Stimulated activated CD8-positive, alpha-beta memory T cell treated with anti-CD3 and anti-CD28 coated beads, Interleukin-4, amount 100 ng/mL, for 4 hours (primary cell): Measurements from ENCODE around the gene TNNI3.
"Not testable (repeated sequence)": the region's sequence is repeated elsewhere in the genome, so short reads cannot be mapped to it uniquely, and the experiment has no call there.

Experiments used
- DNase-seq, 2 donors: peaks; one replicate each; pipeline ENCODE4 v3.0.0-alpha.2; 2020; ENCODE audit warnings: low read depth in 2 of 2, low spot score in 1 of 2

The TNNI3 gene

DNA sequence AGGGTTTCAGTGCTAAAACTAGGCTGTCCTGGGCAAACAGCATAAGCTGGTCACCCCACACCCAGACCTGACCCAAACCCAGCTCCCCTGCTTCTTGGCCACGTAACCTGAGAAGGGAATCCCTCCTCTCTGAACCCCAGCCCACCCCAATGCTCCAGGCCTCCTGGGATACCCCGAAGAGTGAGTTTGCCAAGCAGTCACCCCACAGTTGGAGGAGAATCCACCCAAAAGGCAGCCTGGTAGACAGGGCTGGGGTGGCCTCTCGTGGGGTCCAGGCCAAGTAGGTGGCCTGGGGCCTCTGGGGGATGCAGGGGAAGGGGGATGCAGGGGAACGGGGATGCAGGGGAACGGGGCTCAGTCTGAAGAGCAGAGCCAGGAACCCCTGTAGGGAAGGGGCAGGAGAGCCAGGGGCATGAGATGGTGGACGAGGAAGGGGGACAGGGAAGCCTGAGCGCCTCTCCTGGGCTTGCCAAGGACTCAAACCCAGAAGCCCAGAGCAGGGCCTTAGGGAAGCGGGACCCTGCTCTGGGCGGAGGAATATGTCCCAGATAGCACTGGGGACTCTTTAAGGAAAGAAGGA lies 42.9 kb downstream of the TNNI3 start:
- DNase-seq: no peak

DNA sequence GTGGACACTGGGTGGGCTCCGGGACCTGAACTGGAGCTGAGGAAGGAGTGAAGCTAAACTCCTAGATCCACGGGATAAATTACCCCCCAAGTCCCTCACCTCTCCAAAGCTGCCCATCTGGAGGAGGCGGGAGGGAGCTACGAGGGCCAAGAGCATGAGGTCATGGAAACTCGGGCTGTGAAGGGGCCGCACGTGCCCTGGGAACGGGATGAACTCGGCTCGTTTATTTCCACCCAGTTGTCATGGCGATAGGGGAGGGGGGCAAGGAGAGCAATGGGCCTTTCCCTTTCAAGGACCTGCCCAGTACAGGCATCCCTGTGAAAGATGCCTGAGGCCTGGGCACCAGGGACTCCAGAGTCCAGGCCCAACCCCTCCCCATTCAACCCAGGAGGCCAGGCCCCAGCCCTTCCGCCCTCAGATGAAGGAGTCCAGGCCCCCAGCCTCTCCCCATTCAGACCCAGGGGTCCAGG lies 43.9 kb downstream of the TNNI3 start:
- no peak for DNase-seq

DNA sequence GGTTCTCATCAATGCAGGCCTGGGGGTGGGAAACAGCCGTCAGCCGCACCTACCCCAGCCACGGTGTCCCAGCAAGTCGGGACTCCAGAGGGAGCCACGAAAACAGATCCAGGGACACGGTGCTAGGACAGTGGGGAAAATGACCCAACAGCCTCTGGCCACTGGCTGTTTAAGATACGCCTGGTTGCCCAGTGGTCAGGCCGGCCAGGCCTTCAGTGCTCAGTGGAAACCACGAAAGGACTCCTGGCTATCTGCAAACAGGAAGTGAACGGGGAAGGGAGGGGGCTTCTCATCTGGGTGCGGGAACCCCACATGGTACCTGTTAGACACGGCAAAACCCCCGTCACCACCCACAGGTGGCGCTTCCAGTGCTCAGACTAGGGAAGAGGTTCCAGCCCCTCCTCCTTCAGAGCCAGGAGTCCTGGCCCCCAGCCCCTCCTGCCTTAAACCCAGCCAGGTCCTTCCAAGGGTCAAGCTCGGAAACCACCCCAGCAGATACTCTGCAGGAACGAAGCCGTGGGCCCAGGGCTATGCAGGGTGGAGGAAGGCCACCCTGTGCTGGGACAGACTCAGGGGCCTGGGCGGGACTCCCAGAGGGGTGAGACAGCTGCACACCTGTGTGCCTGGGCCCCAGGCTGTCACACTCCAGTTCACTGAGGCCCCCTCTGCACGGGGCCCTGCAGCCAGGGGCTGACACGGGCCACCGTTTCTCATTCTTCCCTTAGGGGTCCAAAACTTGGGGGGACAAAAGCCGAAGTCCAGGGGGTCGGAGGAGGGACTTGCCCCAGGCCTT lies 44.6 kb downstream of the TNNI3 start:
- DNase-seq: no peak

DNA sequence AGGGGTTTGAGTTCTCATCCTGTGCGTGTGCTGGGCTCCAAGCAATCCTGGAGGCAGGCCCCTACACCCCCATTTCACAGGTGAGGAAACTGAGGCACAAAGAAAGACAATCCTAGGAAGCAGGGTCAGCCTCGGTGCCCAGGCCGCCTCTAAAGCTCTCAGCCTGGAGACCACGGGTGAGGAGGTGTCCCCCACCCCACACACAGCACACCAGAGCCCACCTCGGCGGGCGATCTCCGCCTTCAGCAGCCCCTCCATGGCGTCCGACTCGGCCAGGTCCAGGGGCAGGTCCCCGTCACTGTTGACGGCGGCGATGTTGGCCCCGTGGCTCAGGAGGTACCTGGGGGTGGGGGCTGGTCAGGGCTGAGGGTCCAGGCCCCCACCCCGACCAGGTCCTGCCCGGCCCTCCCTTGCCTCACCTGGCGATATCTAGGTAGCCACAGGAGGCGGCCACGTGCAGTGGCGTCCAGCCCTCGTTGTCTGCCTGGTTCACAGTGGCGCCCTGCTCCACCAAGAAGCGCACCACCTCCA lies 45.2 kb downstream of the TNNI3 start:
- no peak for DNase-seq

DNA sequence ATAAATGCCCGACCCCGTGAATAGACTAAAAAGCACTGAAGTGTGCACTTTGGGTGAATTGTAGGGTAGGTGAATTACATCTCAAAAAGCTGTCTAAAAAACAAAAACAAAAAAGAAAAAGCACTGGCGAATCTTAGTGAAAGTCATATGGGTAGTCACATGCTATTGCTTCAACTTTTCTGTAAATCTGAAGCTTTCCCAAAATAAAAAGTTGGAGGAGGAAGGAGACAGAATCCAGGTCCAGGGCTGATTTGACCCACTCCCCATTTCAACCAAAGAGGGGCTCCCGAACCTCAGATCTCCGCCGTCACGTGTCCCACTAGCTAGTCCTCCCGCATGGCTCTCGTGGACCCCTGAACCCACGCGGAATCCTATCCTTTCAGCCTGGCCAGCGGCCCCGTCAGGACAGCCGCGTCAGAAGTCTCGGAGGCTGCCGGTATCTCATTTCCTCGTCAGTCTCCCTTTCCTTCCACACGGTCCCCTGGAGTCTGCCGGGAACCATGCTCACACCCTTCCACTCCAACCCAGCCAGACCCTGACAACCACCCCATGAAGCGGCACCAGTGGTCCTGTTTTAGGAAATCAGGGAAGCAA lies 46.2 kb downstream of the TNNI3 start:
- no peak for DNase-seq

DNA sequence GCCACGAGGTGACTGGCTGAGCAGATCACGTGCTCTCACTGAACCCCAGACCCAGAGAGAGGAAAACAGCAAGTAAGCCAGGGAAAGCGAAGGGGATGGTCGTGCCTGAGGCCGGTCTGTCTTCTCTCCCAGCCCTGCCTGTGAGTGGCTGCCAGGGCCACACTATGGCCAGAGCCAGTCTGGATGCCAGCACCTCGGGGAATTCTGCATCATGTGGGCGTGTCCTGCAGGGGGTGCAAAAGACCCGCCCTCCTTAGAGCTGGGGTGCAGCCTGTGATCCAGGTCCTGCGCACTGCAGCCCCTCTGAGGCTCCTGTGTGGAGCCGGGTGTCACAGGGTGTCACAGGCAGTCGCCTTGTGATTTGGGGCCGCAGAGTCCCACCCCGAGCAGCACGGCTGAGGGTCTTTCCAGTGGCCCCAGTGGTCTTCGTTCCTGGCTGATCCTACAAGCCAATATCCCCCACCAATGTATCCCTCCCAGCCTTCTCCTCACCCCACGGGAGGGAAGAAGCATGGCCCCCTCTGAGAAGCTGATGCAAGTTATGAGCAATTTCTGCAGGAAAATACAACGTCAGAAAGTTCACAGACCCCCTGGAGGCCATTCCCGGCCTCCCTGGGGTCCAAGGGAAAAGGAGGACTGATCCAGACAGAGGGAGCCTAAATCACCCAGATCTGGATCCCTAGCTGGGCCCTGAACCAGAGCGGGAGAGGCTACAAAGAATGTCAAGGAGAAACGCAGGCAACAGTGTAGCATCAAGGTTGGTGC lies 47.8 kb downstream of the TNNI3 start:
- DNase-seq: no peak

DNA sequence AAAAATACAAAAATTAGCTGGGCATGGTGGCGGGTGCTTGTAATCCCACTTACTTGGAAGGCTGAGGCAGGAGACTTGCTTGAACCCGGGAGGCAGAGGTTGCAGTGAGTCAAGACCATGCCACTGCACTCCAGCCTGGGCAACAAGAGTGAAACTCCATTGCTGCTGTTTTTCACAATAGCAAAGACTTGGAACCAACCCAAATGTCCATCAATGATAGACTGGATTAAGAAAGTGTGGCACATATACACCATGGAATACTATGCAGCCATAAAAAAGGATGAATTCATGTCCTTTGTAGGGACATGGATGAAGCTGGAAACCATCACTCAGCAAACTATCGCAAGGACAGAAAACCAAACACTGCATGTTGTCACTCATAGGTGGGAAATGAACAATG lies 50.3 kb downstream of the TNNI3 start:
- DNase-seq: not testable (repeated sequence)

DNA sequence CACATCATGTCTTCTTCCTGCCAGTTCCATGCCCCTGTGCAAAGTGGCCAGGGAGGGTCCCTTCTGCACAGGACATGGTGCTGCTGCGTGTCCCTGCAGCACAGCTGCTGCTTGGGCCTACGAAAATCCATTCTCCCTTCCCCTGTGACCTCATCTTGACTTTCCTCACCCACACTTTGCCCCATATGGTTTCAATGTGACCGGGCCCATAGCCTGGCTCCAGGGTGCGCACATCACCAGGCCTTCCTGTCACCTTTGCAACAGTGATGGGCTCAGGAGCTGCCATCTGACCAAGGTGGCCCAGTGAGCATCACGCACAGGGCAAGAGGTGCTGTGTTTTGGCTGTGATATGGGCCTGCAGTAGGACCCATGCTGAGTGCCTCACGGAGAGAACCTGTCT lies 50.9 kb downstream of the TNNI3 start:
- DNase-seq: no peak

DNA sequence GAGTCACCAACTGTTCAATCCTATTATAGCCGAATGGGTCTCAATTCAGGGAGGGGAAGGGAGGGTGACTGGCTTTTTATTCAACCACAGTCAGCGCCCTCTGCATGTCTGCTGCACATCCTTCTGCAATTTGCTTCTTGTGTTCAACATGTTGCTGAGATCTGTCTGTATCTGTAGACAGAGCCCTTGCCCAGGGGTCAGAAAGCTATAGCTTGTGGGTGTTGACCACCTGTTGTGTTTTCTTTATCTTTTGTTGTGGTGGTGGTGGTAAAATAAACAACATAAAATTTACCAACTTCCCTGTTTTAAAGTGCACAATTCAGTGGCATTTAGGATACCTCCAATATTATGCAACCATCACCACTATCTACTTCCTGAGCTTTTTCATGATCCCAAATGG lies 52.3 kb downstream of the TNNI3 start:
- DNase-seq: no peak

DNA sequence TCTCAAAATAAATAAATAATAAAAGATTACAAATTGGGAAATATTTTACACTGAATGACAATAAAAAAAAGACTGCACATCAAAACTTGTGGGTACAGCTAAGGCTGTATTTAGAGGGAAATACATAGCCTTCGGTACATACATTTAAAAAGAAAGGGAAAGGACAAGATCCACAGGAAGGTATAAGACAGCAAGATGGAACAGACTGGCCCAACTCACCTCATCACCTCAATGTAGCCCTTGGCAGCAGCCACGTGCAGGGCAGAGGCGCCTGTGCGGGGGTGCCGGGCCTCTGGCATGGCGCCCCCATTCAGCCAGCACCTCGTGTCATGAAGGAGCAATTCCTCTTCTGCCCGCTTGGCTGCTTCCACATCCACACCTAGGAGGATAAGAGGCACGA lies 54.3 kb downstream of the TNNI3 start:
- DNase-seq: no peak
